DMS114 treated with DMSO at 0.1 percent for 48 hours (cell line): ENCODE results near the gene ABHD17C.

Experiments
- DNase-seq: peaks from one replicate; lab custom pipeline; 2025; ENCODE audit not compliant: unreplicated experiment; lab: John Stamatoyannopoulos, UW

Gene ABHD17C

GRCh38 chr15:80783260-80783659 is 88.2 kb downstream of the ABHD17C start:
- no peak for DNase-seq

DNA sequence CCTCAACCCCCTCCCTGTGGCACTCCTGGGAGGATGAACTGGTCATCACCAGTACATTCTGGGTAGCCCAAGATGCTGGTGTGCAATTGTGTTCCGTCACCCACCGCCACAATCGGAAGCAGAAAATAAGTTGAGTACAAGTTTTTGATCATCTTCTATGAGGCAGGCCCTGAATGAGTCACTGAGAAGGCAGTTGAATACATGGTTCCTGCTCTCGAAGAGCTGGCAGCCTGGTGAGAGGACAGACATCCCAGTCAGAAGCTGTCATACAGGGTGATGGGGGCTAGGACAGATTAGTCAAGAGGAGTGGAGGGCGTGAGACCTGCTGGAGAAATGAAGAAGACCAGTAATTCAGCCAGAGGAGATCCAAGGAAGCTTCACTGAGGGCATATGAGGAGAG is 90.2 kb downstream of the ABHD17C start:
- DNase-seq = no peak

GRCh38 chr15:80785811-80786354 is 90.8 kb downstream of the ABHD17C start:
- no peak for DNase-seq

GRCh38 chr15:80787316-80787715 is 92.2 kb downstream of the ABHD17C start:
- no peak for DNase-seq

DNA sequence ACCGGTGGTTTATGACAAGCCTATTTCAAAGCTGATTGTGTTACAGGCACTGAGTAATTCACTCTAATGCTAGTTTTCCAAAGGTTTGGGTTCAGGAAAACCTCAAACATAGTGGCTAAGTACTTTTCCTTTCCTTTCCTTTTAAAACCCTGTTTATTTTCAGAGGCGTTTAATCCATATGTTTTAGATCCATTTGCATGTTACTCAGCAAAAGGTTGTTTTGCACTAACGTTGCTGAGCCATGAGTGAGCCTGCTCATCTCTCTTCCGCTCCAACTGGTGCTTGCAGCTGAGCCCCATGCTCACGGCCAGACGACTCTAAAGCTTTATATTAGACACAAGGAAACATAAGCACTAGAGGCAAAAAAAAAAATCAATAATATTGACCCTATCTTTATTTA is 93.4 kb downstream of the ABHD17C start:
- DNase-seq = no peak

- DNase-seq = no peak
These were observed 94.2 kb downstream of the ABHD17C start for GRCh38 chr15:80789296-80789695.

DNA sequence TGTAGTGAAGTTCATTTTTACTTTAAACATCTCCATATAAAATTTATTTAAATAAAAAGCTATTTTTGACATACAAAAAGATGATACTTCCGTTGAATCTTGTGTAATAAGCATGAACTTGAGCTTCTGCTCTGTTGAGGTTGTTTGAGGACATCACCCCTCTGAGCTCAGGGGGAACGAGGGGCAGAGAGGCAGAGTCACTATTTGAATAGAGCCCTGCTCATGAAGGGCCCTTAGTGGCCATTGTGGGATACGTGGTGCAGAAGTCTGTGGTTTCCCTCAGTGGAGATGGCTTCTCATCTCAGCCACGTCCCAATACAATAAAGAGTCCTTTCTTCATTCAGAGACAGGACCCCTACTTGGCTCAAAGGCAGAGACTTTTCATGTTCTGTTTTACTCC is 94.7 kb downstream of the ABHD17C start:
- DNase-seq = no peak

GRCh38 chr15:80790236-80790635 is 95.1 kb downstream of the ABHD17C start:
- no peak for DNase-seq

GRCh38 chr15:80791004-80791403 is 95.9 kb downstream of the ABHD17C start:
- DNase-seq = no peak

DNA sequence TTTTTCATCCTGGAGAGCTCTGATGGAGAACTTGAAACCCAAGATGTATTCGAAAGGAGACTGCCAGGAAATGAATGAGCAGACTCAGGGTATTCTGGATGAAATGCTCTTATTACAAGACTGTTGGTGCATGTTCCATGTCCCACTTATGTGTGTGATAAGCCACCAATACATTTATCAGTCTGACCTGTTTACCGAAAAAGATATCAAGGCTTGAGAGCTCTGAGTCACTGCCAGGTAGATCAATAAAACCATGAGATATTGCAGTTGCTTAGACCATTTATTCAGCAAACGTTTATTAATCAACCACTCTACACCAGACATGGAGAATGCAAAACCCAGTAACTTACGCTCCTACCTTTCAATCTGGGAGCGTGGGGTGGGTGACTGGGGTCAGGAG is 101.3 kb downstream of the ABHD17C start:
- DNase-seq = no peak

- DNase-seq = no peak
These were observed 103.8 kb downstream of the ABHD17C start for GRCh38 chr15:80798911-80799310.

DNA sequence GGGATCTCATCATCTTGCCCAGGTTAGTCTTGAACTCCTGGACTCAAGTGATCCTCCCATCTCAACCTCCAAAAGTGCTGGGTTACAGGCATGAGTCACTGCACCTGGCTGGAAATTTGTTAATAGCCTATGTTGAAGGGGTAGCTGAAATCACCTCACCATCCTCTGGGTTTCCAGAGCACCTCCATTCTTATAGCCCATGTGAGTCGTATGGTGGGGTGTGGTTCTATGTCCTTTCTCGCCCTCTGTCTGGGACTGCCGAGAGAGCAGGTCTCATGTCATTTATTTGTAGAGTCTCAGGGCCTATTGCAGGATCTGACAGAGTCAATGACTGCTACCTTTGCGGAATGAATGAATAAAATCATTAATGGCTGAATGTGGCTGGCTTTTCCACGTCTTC is 105.0 kb downstream of the ABHD17C start:
- DNase-seq = no peak

GRCh38 chr15:80801891-80802680 is 107.0 kb downstream of the ABHD17C start:
- no peak for DNase-seq

- no peak for DNase-seq
These were observed 108.7 kb downstream of the ABHD17C start for GRCh38 chr15:80803580-80804525.

GRCh38 chr15:80804970-80805495 is 109.9 kb downstream of the ABHD17C start:
- DNase-seq = no peak
